Common myeloid progenitor, CD34-positive (primary cell): ENCODE measurements around the gene GUCY1A1.

ENCODE experiments used
- CTCF ChIA-PET: fragments of 350-600 bp; sonication (Branson Sonifier 250); formaldehyde crosslinking; loops from one replicate; lab custom pipeline; 2021; ENCODE audit warnings: antibody characterized with exemption; lab: Charles Lee
- POLR2A ChIA-PET: fragments of 350-600 bp; sonication (Branson Sonifier 250); formaldehyde crosslinking; loops from one replicate; lab custom pipeline; 2021; ENCODE audit warnings: antibody characterized with exemption; lab: Charles Lee
- DNase-seq, 3 donors: peaks; one replicate each; pipeline versions ENCODE4 v3.0.0 to v3.0.0-alpha.2; 2013
- H3K27ac ChIP-seq, 2 experiments: 1 replicate in 1 of 2; 2 replicates in 1 of 2; pipeline ENCODE4 v1.7.0; 2013; ENCODE audit warnings: inconsistent platforms in 2 of 2, low read length in 2 of 2, mild to moderate bottlenecking in 2 of 2, low read depth in 1 of 2, moderate library complexity in 1 of 2; ENCODE audit not compliant: severe bottlenecking in 2 of 2, insufficient read depth in 1 of 2, poor library complexity in 1 of 2
- H3K27me3 ChIP-seq, 5 experiments: replicated peaks in 2 of 5; 1 replicate in 3 of 5; 2 replicates in 2 of 5; pipeline versions ENCODE4 v1.6.1 to v1.7.0; 2013; ENCODE audit warnings: low read length in 4 of 5, mild to moderate bottlenecking in 2 of 5, moderate library complexity in 2 of 5, inconsistent platforms in 1 of 5; ENCODE audit not compliant: insufficient read depth in 5 of 5, control insufficient read depth in 4 of 5
- H3K36me3 ChIP-seq, 4 experiments: 1 replicate in 2 of 4; 2 replicates in 2 of 4; pipeline versions ENCODE4 v1.6.1 to v1.7.0; 2013; ENCODE audit warnings: low read length in 3 of 4, control low read depth in 1 of 4, mild to moderate bottlenecking in 1 of 4; ENCODE audit not compliant: control insufficient read depth in 4 of 4, insufficient read depth in 4 of 4
- H3K4me1 ChIP-seq, 4 experiments: 1 replicate in 3 of 4; 2 replicates in 1 of 4; pipeline versions ENCODE4 v1.6.1 to v1.7.1; 2013; ENCODE audit warnings: low read length in 3 of 4, mild to moderate bottlenecking in 3 of 4, control low read depth in 1 of 4, inconsistent platforms in 1 of 4, moderate library complexity in 1 of 4; ENCODE audit not compliant: control insufficient read depth in 4 of 4, insufficient read depth in 4 of 4; ENCODE audit errors: control extremely low read depth in 1 of 4
- H3K4me3 ChIP-seq, 7 experiments: 1 replicate in 4 of 7; 2 replicates in 3 of 7; pipeline versions ENCODE4 v1.5.1 to v1.7.0; 2013; ENCODE audit warnings: mild to moderate bottlenecking in 7 of 7, low read length in 6 of 7, moderate library complexity in 6 of 7, inconsistent platforms in 2 of 7, low read depth in 2 of 7, control low read depth in 1 of 7; ENCODE audit not compliant: insufficient read depth in 4 of 7, control insufficient read depth in 1 of 7; ENCODE audit errors: extremely low read depth in 1 of 7
- H3K9me3 ChIP-seq, 5 experiments: 1 replicate in 4 of 5; 2 replicates in 1 of 5; pipeline versions ENCODE4 v1.6.1 to v1.7.1; 2013; ENCODE audit warnings: low read length in 4 of 5, mild to moderate bottlenecking in 2 of 5, inconsistent platforms in 1 of 5, low read depth in 1 of 5, moderate library complexity in 1 of 5; ENCODE audit not compliant: control insufficient read depth in 4 of 5, insufficient read depth in 2 of 5; ENCODE audit errors: control extremely low read depth in 1 of 5
- WGBS: methylation state at CpG from one replicate; pipeline ENCODE4 v1.1.5; 2013; ENCODE audit not compliant: insufficient coverage; 5-methylcytosine and 5-hydroxymethylcytosine counted together

Gene GUCY1A1

GRCh38 chr4:155774033-155774432, 107.4 kb downstream of the GUCY1A1 start:
- Histone ChIP-seq H3K9me3 (no peaks in the 10 kb centered on the region), H3K27me3 (no peaks in the 10 kb centered on the region), H3K27ac (no peak overlapping the region), H3K4me3 (no peak overlapping the region), H3K4me1 (peaks cover 0 to 10% (median 4%) of the 10 kb centered on the region in 4 experiments), H3K36me3 (peaks cover 6 to 42% (median 14%) of the 10 kb centered on the region in 4 experiments)
- 88% methylated on average over 3 of the region's 4 CpGs for WGBS
- ChIA-PET CTCF (interaction anchor here (0.7 to 3.0 kb wide), 9 partner anchors 9 to 370 kb away, joined by 3 to 16 read pairs (median 4); no protein-coding TSS in a partner anchor), POLR2A (interaction anchor here (0.9 kb wide), 1 partner anchor 15 kb away, joined by 3 read pairs; the partner anchor contains the start of gene GUCY1B1)
- DNase-seq: no peak

GRCh38 chr4:155777971-155778735, 111.5 kb downstream of the GUCY1A1 start:
- ChIA-PET POLR2A (no interaction called here), CTCF (interaction anchor here (0.5 to 1.4 kb wide), 4 partner anchors 9 to 374 kb away, joined by 3 read pairs; no protein-coding TSS in a partner anchor)
- Histone ChIP-seq H3K36me3 (peaks cover 8 to 50% (median 14%) of the 10 kb centered on the region in 4 experiments), H3K4me3 (no peak overlapping the region), H3K27me3 (no peaks in the 10 kb centered on the region), H3K4me1 (peaks cover 0 to 4% (median 2%) of the 10 kb centered on the region in 4 experiments), H3K27ac (no peak overlapping the region), H3K9me3 (no peaks in the 10 kb centered on the region)
- no peak for DNase-seq
- WGBS: no CpG with 5 or more reads among the region's 3 CpGs

- H3K4me1 ChIP-seq: peaks cover 0 to 8% (median 2%) of the 10 kb centered on the region in 4 experiments
- no peaks in the 10 kb centered on the region for H3K27me3 ChIP-seq
- no peaks in the 10 kb centered on the region for H3K9me3 ChIP-seq
- peaks cover 4 to 37% (median 8%) of the 10 kb centered on the region in 4 experiments for H3K36me3 ChIP-seq
- ChIA-PET CTCF (interaction anchor here (0.8 to 1.1 kb wide), 2 partner anchors 333 to 338 kb away, joined by 3 read pairs; no protein-coding TSS in a partner anchor), POLR2A (no interaction called here)
- 100% methylated on average over 1 of the region's 1 CpG for WGBS
- H3K4me3 ChIP-seq: no peak overlapping the region
- no peak overlapping the region for H3K27ac ChIP-seq
- no peak for DNase-seq
Measured at GRCh38 chr4:155780775-155781174, 114.1 kb downstream of the GUCY1A1 start.

- CTCF ChIA-PET: interaction anchor here (0.8 to 1.4 kb wide), 4 partner anchors 17 to 339 kb away, joined by 3 read pairs; partner anchors contain the start of gene GUCY1B1
- peaks cover 0 to 9% (median 2%) of the 10 kb centered on the region in 4 experiments for H3K4me1 ChIP-seq
- H3K4me3 ChIP-seq: no peak overlapping the region
- H3K27ac ChIP-seq: no peak overlapping the region
- 100% methylated on average over 1 of the region's 4 CpGs for WGBS
- no peaks in the 10 kb centered on the region for H3K27me3 ChIP-seq
- peaks cover 5 to 34% (median 7%) of the 10 kb centered on the region in 4 experiments for H3K36me3 ChIP-seq
- POLR2A ChIA-PET: no interaction called here
- no peak for DNase-seq
- no peaks in the 10 kb centered on the region for H3K9me3 ChIP-seq
Measured at GRCh38 chr4:155781249-155781831, 114.7 kb downstream of the GUCY1A1 start.
